Mesenchymal stem cell (in vitro differentiated cells and primary cell): ENCODE results near the gene PYROXD2.

Experiments used
- DNase-seq: peaks from one replicate; pipeline ENCODE4 v3.0.0-alpha.2; 2013
- H2AFZ ChIP-seq: one replicate; pipeline ENCODE4 v1.6.1; 2013; ENCODE audit warnings: low read depth, mild to moderate bottlenecking, control low read depth, inconsistent platforms, low read length, moderate library complexity
- H2AK5ac ChIP-seq: 2 replicates; pipeline ENCODE4 v1.6.1; 2013; ENCODE audit warnings: low read length, moderate library complexity, mild to moderate bottlenecking, inconsistent platforms; ENCODE audit not compliant: severe bottlenecking
- H2BK120ac ChIP-seq: one replicate; pipeline ENCODE4 v1.6.1; 2013; ENCODE audit warnings: low read depth, mild to moderate bottlenecking, inconsistent platforms, low read length, moderate library complexity
- H2BK12ac ChIP-seq, 2 experiments: one replicate each; pipeline ENCODE4 v1.6.1; 2013; ENCODE audit warnings: inconsistent platforms in 2 of 2, low read length in 2 of 2, mild to moderate bottlenecking in 2 of 2, moderate library complexity in 2 of 2, control low read depth in 1 of 2
- H2BK15ac ChIP-seq: one replicate; pipeline ENCODE4 v1.6.1; 2013; ENCODE audit warnings: mild to moderate bottlenecking, low read depth, inconsistent platforms; ENCODE audit not compliant: poor library complexity, severe bottlenecking
- H2BK5ac ChIP-seq: 2 replicates; pipeline ENCODE4 v1.6.1; 2013; ENCODE audit warnings: low read depth, mild to moderate bottlenecking, low read length, control low read depth, inconsistent platforms; ENCODE audit not compliant: poor library complexity, severe bottlenecking
- H3K14ac ChIP-seq, 2 experiments: one replicate each; pipeline ENCODE4 v1.6.1; 2013; ENCODE audit warnings: inconsistent platforms in 2 of 2, low read length in 2 of 2, control low read depth in 1 of 2, mild to moderate bottlenecking in 1 of 2, moderate library complexity in 1 of 2
- H3K18ac ChIP-seq, 2 experiments: one replicate each; pipeline ENCODE4 v1.6.1; 2013; ENCODE audit warnings: inconsistent platforms in 2 of 2, low read length in 2 of 2, control low read depth in 1 of 2, low read depth in 1 of 2, mild to moderate bottlenecking in 1 of 2
- H3K23ac ChIP-seq, 2 experiments: one replicate each; pipeline ENCODE4 v1.6.1; 2013; ENCODE audit warnings: inconsistent platforms in 2 of 2, low read length in 2 of 2, mild to moderate bottlenecking in 2 of 2, moderate library complexity in 2 of 2, control low read depth in 1 of 2
- H3K27ac ChIP-seq: 2 replicates; pipeline ENCODE4 v1.5.1; 2013; ENCODE audit warnings: mild to moderate bottlenecking, moderate library complexity, low read length, control low read depth, inconsistent platforms; ENCODE audit not compliant: poor library complexity, severe bottlenecking
- H3K27me3 ChIP-seq, 2 experiments: 2 replicates each; pipeline versions ENCODE4 v1.6.1 to v1.7.0; 2013; ENCODE audit warnings: low read length in 2 of 2, mild to moderate bottlenecking in 2 of 2, moderate library complexity in 2 of 2, control low read depth in 1 of 2, inconsistent platforms in 1 of 2; ENCODE audit not compliant: control insufficient read depth in 1 of 2, insufficient read depth in 1 of 2
- H3K36me3 ChIP-seq, 2 experiments: 2 replicates each; pipeline versions ENCODE4 v1.6.1 to v1.7.0; 2013; ENCODE audit warnings: low read length in 2 of 2, control low read depth in 1 of 2, inconsistent platforms in 1 of 2, low read depth in 1 of 2, mild to moderate bottlenecking in 1 of 2; ENCODE audit not compliant: insufficient read depth in 2 of 2, control insufficient read depth in 1 of 2
- H3K4ac ChIP-seq, 2 experiments: one replicate each; pipeline ENCODE4 v1.6.1; 2013; ENCODE audit warnings: inconsistent platforms in 2 of 2, low read length in 2 of 2, mild to moderate bottlenecking in 2 of 2, moderate library complexity in 2 of 2, control low read depth in 1 of 2, low read depth in 1 of 2
- H3K4me1 ChIP-seq: 2 replicates; pipeline ENCODE4 v1.6.1; 2013; ENCODE audit warnings: low read depth, low read length, control low read depth; ENCODE audit not compliant: control insufficient read depth, insufficient read depth
- H3K4me2 ChIP-seq: 2 replicates; pipeline ENCODE4 v1.6.1; 2013; ENCODE audit warnings: low read length, mild to moderate bottlenecking, inconsistent platforms; ENCODE audit not compliant: poor library complexity, severe bottlenecking
- H3K4me3 ChIP-seq, 2 experiments: 2 replicates each; pipeline versions ENCODE4 v1.5.1 to v1.7.0; 2013; ENCODE audit warnings: low read length in 2 of 2, mild to moderate bottlenecking in 2 of 2, control low read depth in 1 of 2, low read depth in 1 of 2; ENCODE audit not compliant: insufficient read depth in 1 of 2
- H3K79me1 ChIP-seq: replicated peaks from 2 replicates; pipeline ENCODE4 v1.6.1; 2013; ENCODE audit warnings: mild to moderate bottlenecking, control low read depth, low read length, inconsistent platforms; ENCODE audit not compliant: poor library complexity, severe bottlenecking
- H3K9ac ChIP-seq: 2 replicates; pipeline ENCODE4 v1.7.0; 2013; ENCODE audit warnings: mild to moderate bottlenecking, low read length, moderate library complexity
- H3K9me3 ChIP-seq: 2 replicates; pipeline ENCODE4 v1.7.0; 2013; ENCODE audit warnings: mild to moderate bottlenecking, low read length; ENCODE audit not compliant: control insufficient read depth
- H4K8ac ChIP-seq: one replicate; pipeline ENCODE4 v1.6.1; 2013; ENCODE audit warnings: inconsistent platforms, mild to moderate bottlenecking, low read length, moderate library complexity
- H4K91ac ChIP-seq: one replicate; pipeline ENCODE4 v1.6.1; 2013; ENCODE audit warnings: mild to moderate bottlenecking, low read length, inconsistent platforms
- WGBS: methylation state at CpG from one replicate; pipeline ENCODE4 v1.1.7; 2013; ENCODE audit warnings: mixed read lengths; 5-methylcytosine and 5-hydroxymethylcytosine counted together
- small RNA-seq: library from polyadenylated mRNA; stranded (forward); fragments of <200 nt; extraction: miRNeasy Mini kit (QIAGEN cat#:217004); gene quantifications from one replicate; pipeline ENCODE3, GENCODE V24; 2013; ENCODE audit warnings: low read depth

PYROXD2 gene

DNA sequence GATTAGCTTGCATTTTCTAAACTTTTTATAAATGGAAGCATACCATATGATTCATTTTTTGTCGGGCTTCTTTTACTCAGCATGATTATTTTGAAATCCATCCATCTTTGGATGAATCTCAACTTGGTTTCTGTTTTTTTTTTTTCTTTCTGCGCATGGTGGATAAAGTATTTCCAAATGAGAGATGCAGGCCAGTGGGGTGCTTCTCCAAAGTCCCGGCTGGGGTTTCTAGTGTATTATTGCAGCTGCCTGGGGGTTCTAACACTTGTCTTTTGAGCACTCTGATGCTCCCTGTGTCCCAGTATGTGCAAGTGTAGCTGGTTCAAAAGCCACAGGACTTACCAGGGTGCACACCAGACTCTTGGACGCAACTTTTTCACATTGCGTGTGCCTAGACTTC, 76.1 kb downstream of the PYROXD2 start:
- DNase-seq, result no peak
- no peak overlapping the region for H4K91ac ChIP-seq

DNA sequence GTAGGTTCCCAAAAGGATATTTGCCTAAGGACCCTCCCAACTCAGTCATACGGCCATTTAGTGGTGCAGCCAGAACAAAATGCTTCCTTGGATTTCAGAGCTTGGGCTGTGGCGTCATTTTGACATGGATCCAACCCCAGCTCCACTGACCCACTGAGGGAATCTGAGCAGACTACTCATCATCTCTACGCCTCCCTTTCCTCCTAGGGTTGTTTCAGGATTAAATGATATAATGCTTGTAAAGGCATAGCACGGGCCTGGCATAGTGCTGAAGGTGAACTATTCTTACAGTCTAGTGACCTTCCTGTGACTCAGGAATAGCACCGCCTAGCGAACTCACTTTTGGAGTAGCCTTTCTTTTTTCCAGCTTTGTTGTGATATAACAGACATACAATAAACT, 76.7 kb downstream of the PYROXD2 start:
- H3K23ac ChIP-seq, result no peak overlapping the region
- H3K36me3 ChIP-seq, result no peaks in the 10 kb centered on the region
- no peak overlapping the region for H2BK5ac ChIP-seq
- no peak overlapping the region for H4K91ac ChIP-seq
- no peaks in the 10 kb centered on the region for H3K4me1 ChIP-seq
- DNase-seq, result no peak
- no peak overlapping the region for H3K18ac ChIP-seq
- H3K27ac ChIP-seq, result no peak overlapping the region
- no peaks in the 10 kb centered on the region for H3K9me3 ChIP-seq
- H3K4me2 ChIP-seq, result no peak overlapping the region
- no peak overlapping the region for H2BK15ac ChIP-seq
- H3K9ac ChIP-seq, result peak overlapping the region; percentile 87
- no peak overlapping the region for H3K14ac ChIP-seq
- 91% methylated on average over 3 of the region's 6 CpGs for WGBS
- H3K4me3 ChIP-seq, result peak overlapping the region in 1 of 2 experiments; percentile 55
- H4K8ac ChIP-seq, result no peak overlapping the region
- H2BK120ac ChIP-seq, result no peak overlapping the region
- H3K4ac ChIP-seq, result no peak overlapping the region
- no peaks in the 10 kb centered on the region for H3K79me1 ChIP-seq
- H3K27me3 ChIP-seq, result peaks cover 0 to 10% of the 10 kb centered on the region in 2 experiments
- no peak overlapping the region for H2BK12ac ChIP-seq
- no peak overlapping the region for H2AFZ ChIP-seq
- no peak overlapping the region for H2AK5ac ChIP-seq

More for the DNA sequence above, 76.1 kb downstream of the PYROXD2 start:
- H3K27me3 ChIP-seq, result peaks cover 0 to 10% of the 10 kb centered on the region in 2 experiments
- H2BK5ac ChIP-seq, result no peak overlapping the region
- H3K9ac ChIP-seq, result peak overlapping the region; percentile 87
- no peak overlapping the region for H2BK120ac ChIP-seq
- no peak overlapping the region for H2BK12ac ChIP-seq
- H3K27ac ChIP-seq, result no peak overlapping the region
- WGBS, result 88% methylated on average over 5 of the region's 5 CpGs
- H3K36me3 ChIP-seq, result no peaks in the 10 kb centered on the region
- no peak overlapping the region for H3K14ac ChIP-seq
- no peak overlapping the region for H2AK5ac ChIP-seq
- no peaks in the 10 kb centered on the region for H3K79me1 ChIP-seq
- H3K18ac ChIP-seq, result no peak overlapping the region
- no peak overlapping the region for H3K4me2 ChIP-seq
- no peak overlapping the region for H3K4ac ChIP-seq
- H3K4me3 ChIP-seq, result peak overlapping the region in 1 of 2 experiments; percentile 55
- no peaks in the 10 kb centered on the region for H3K9me3 ChIP-seq
- peak overlapping the region; percentile 68 for H2BK15ac ChIP-seq
- H3K23ac ChIP-seq, result no peak overlapping the region
- H4K8ac ChIP-seq, result no peak overlapping the region
- no peaks in the 10 kb centered on the region for H3K4me1 ChIP-seq
- no peak overlapping the region for H2AFZ ChIP-seq

- Histone ChIP-seq H3K4me2 (no peak overlapping the region), H3K27me3 (peaks cover 0 to 13% of the 10 kb centered on the region in 2 experiments), H3K9ac (peak overlapping the region; percentile 57), H2BK15ac (no peak overlapping the region), H2BK12ac (peak overlapping the region in 1 of 2 experiments; percentile 30), H3K4me1 (no peaks in the 10 kb centered on the region), H3K18ac (no peak overlapping the region), H4K8ac (no peak overlapping the region), H2BK120ac (no peak overlapping the region), H2AFZ (no peak overlapping the region), H2BK5ac (no peak overlapping the region), H3K4ac (no peak overlapping the region), H3K27ac (no peak overlapping the region), H3K14ac (no peak overlapping the region), H4K91ac (no peak overlapping the region), H2AK5ac (no peak overlapping the region), H3K9me3 (no peaks in the 10 kb centered on the region), H3K36me3 (no peaks in the 10 kb centered on the region), H3K23ac (no peak overlapping the region), H3K4me3 (no peak overlapping the region), H3K79me1 (no peaks in the 10 kb centered on the region)
- 93% methylated on average over 6 of the region's 8 CpGs for WGBS
- DNase-seq, result no peak
These were observed 77.5 kb downstream of the PYROXD2 start for GRCh38 chr10:98337484-98337883.

Small RNAs within 50 kb of the gene (small RNA-seq; reads per million reads assigned to genes)
- gene MIR4685, result 2.9 reads per million, percentile 12 among the genes with 10 or more reads in this experiment
